IPS DF 6.9 (cell line): ENCODE measurements around the gene NRIP2.

Experiments used
- DNase-seq: peaks from one replicate; pipeline ENCODE4 v3.0.0-alpha.2; 2013; ENCODE audit warnings: low read depth, low spot score
- H3K27ac ChIP-seq: one replicate; pipeline ENCODE4 v1.5.1; 2013; ENCODE audit warnings: low read length, control low read depth
- H3K27me3 ChIP-seq: 2 replicates; pipeline ENCODE4 v1.6.1; 2013; ENCODE audit warnings: mild to moderate bottlenecking, low read length; ENCODE audit not compliant: control insufficient read depth, insufficient read depth
- H3K36me3 ChIP-seq: 2 replicates; pipeline ENCODE4 v1.6.1; 2013; ENCODE audit warnings: low read length; ENCODE audit not compliant: control insufficient read depth, insufficient read depth
- H3K4me1 ChIP-seq: 2 replicates; pipeline ENCODE4 v1.6.1; 2013; ENCODE audit warnings: low read length; ENCODE audit not compliant: control insufficient read depth, insufficient read depth
- H3K4me3 ChIP-seq: 2 replicates; pipeline ENCODE4 v1.5.1; 2013; ENCODE audit warnings: mild to moderate bottlenecking, low read length
- H3K9me3 ChIP-seq: 2 replicates; pipeline ENCODE4 v1.6.1; 2013; ENCODE audit warnings: low read length, inconsistent platforms; ENCODE audit not compliant: control insufficient read depth, insufficient read depth
- WGBS: extraction: QIAGEN DNeasy Blood & Tissue Kit; methylation state at CpG from one replicate; pipeline ENCODE4 v1.1.7; 2013; ENCODE audit warnings: mixed read lengths, missing lambda C conversion rate; ENCODE audit not compliant: insufficient read length, insufficient coverage; 5-methylcytosine and 5-hydroxymethylcytosine counted together

Gene NRIP2

GRCh38 chr12:2844786-2845185, 10.0 kb upstream of the NRIP2 start:
- no CpG with 5 or more reads among the region's 9 CpGs for WGBS
- no peaks in the 10 kb centered on the region for H3K36me3 ChIP-seq
- no peaks in the 10 kb centered on the region for H3K27me3 ChIP-seq
- no peaks in the 10 kb centered on the region for H3K4me1 ChIP-seq
- no peak for DNase-seq
- no peak overlapping the region for H3K4me3 ChIP-seq
- H3K9me3 ChIP-seq, result no peaks in the 10 kb centered on the region
- H3K27ac ChIP-seq, result no peak overlapping the region

DNA sequence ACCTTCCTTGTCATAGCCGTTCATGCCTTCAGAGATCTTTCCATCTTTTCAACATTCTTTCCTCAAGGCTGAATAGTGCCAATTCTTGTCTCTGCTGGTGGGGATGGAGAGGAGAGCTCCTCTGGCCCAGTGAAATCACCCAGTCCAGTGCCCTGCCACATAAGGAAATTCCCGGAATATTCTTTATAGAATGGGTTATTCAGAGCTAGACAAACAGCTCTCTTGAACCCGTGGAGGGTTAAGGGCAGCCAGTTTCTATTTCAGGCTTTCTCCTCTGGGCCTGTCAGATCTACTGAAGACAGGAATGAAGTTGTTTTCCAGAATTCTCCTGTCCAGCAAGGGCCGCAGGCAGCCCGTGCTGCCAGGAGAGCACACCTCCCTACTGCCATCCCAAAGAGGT, 8.1 kb upstream of the NRIP2 start:
- DNase-seq, result no peak
- H3K27me3 ChIP-seq, result no peaks in the 10 kb centered on the region
- H3K36me3 ChIP-seq, result no peaks in the 10 kb centered on the region
- no CpG with 5 or more reads among the region's 5 CpGs for WGBS
- H3K27ac ChIP-seq, result no peak overlapping the region
- H3K4me1 ChIP-seq, result no peaks in the 10 kb centered on the region
- no peak overlapping the region for H3K4me3 ChIP-seq
- no peaks in the 10 kb centered on the region for H3K9me3 ChIP-seq

DNA sequence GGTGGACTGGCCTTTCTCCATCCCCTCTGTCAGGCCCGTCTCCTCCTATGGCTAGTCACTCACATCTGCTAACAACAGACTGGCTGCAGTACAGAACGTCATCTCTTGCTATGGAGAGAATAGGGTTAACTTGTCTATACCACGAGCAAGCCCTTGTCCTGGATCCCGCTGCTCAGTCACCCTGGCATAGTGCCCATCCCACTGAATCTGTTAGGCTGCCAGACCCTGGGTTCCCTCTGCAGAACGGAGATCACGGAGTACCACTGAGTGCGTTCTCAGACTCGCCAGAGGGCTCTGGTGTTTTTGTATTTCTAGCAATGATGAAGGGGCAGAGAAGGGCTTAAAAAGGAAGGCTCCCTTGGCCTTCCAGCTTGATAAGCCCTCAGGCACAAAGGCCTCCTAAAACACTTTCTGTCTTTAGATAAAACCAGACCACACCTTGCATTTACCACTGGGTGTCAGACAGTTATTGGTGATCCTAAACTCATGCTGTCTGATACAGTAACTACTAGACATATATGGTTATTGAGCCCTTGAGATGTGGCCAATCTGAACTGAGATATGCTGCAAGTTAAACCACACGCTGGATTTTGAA, 6.3 kb upstream of the NRIP2 start:
- Histone ChIP-seq H3K27me3 (no peaks in the 10 kb centered on the region), H3K36me3 (no peaks in the 10 kb centered on the region), H3K4me1 (no peaks in the 10 kb centered on the region), H3K27ac (no peak overlapping the region), H3K9me3 (no peaks in the 10 kb centered on the region), H3K4me3 (no peak overlapping the region)
- no peak for DNase-seq
- no CpG with 5 or more reads among the region's 9 CpGs for WGBS

GRCh38 chr12:2836574-2836973, 1.7 kb upstream of the NRIP2 start:
- WGBS, result no CpG with 5 or more reads among the region's 8 CpGs
- no peaks in the 10 kb centered on the region for H3K9me3 ChIP-seq

DNA sequence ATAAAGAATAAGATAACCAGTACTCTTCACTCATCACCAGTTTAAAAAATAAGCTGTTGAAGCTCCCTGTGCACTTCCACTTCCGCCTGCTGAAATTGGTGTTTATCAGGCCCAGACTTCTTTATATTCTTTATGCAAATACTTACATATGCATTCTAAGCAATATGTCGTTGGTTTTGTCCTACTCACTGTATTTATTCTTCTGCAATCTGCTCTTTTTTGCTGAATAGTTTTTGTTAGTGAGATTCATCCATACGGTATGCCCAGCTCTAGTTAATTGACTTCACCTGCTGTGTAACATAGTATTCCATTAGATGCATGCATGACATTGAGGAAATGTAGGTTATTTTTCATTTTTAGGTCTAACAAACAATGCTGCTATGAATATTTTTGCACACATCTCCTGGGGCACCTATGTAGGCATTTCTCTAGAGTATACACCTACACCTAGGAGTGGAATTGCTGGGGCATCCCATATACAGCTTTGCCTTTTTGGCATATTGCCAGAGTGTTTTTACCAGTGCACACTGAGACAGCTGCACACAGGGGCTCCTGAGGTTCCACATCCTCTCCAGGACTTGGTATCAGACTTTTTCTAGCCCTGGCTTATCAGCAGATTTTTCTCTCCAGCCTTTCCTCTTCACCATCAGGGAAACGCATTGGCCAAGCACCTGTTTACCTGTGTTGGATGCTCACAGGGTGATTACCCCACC, 1.0 kb upstream of the NRIP2 start:
- Histone ChIP-seq H3K4me3 (no peak overlapping the region), H3K4me1 (peaks cover 6% of the 10 kb centered on the region; the same call in 1 of the 2 replicates), H3K9me3 (no peaks in the 10 kb centered on the region), H3K27me3 (no peaks in the 10 kb centered on the region), H3K27ac (no peak overlapping the region), H3K36me3 (no peaks in the 10 kb centered on the region)
- WGBS, result no CpG with 5 or more reads among the region's 4 CpGs
- no peak for DNase-seq

More at GRCh38 chr12:2836574-2836973, 1.7 kb upstream of the NRIP2 start:
- no peak for DNase-seq
- Histone ChIP-seq H3K27me3 (no peaks in the 10 kb centered on the region), H3K27ac (no peak overlapping the region), H3K36me3 (no peaks in the 10 kb centered on the region), H3K4me3 (no peak overlapping the region), H3K4me1 (peaks cover 6% of the 10 kb centered on the region; the same call in 1 of the 2 replicates)

- no peaks in the 10 kb centered on the region for H3K27me3 ChIP-seq
- H3K36me3 ChIP-seq, result no peaks in the 10 kb centered on the region
- no peak overlapping the region for H3K4me3 ChIP-seq
- no CpG with 5 or more reads among the region's 9 CpGs for WGBS
- peaks cover 6% of the 10 kb centered on the region; the same call in 1 of the 2 replicates for H3K4me1 ChIP-seq
- H3K9me3 ChIP-seq, result no peaks in the 10 kb centered on the region
- no peak for DNase-seq
- H3K27ac ChIP-seq, result no peak overlapping the region
These were observed 1.0 kb downstream of the NRIP2 start for GRCh38 chr12:2833810-2834209.

GRCh38 chr12:2833327-2833726, 1.5 kb downstream of the NRIP2 start:
- no CpG with 5 or more reads among the region's 5 CpGs for WGBS
- Histone ChIP-seq H3K9me3 (no peaks in the 10 kb centered on the region), H3K4me1 (peaks cover 6% of the 10 kb centered on the region; the same call in 1 of the 2 replicates), H3K27ac (no peak overlapping the region), H3K36me3 (no peaks in the 10 kb centered on the region), H3K4me3 (no peak overlapping the region), H3K27me3 (no peaks in the 10 kb centered on the region)
- no peak for DNase-seq

DNA sequence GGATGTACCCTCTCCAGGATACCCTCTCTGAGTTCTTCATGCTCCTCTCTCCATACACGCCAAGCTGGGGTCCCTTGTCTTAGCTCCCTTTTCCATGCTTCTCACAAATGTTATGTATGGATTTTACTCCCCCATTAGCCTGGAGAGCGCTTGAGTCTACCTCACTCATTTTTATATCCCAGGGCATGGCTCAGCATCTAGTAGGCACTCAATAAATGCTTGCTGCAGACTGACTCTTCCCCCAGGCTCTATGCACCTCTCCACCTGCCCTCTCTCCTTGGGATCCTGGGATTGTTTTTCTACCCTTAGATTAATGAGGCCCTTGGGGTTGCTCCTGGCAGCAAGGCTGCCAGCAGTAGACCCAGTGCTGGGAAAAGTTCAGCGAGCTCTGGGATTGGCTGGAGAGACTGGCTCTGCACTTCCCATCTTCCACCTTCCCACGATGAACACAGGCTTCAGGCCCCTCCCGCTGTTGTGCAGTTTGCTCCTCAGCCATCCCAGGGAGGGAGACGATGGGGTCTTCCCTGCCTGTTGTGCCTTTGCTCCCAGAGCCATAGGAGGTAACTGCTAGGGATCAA, 2.2 kb downstream of the NRIP2 start:
- H3K27ac ChIP-seq, result no peak overlapping the region
- DNase-seq, result no peak
- H3K27me3 ChIP-seq, result no peaks in the 10 kb centered on the region
- H3K9me3 ChIP-seq, result no peaks in the 10 kb centered on the region
- no peak overlapping the region for H3K4me3 ChIP-seq
- H3K4me1 ChIP-seq, result peaks cover 6% of the 10 kb centered on the region; the same call in 1 of the 2 replicates
- WGBS, result no CpG with 5 or more reads among the region's 6 CpGs
- peaks cover 2% of the 10 kb centered on the region; the same call in 1 of the 2 replicates for H3K36me3 ChIP-seq

- WGBS, result no CpG with 5 or more reads among the region's 6 CpGs
- no peak for DNase-seq
- peaks cover 11% of the 10 kb centered on the region; the same call in 1 of the 2 replicates for H3K36me3 ChIP-seq
- H3K27me3 ChIP-seq, result no peaks in the 10 kb centered on the region
- H3K9me3 ChIP-seq, result no peaks in the 10 kb centered on the region
- no peak overlapping the region for H3K4me3 ChIP-seq
- no peak overlapping the region for H3K27ac ChIP-seq
- H3K4me1 ChIP-seq, result no peaks in the 10 kb centered on the region
These were observed 5.6 kb downstream of the NRIP2 start for GRCh38 chr12:2829275-2829674.

GRCh38 chr12:2826721-2827515, 7.9 kb downstream of the NRIP2 start:
- Histone ChIP-seq H3K27me3 (no peaks in the 10 kb centered on the region), H3K4me3 (no peak overlapping the region), H3K9me3 (no peaks in the 10 kb centered on the region), H3K27ac (no peak overlapping the region), H3K4me1 (no peaks in the 10 kb centered on the region), H3K36me3 (peaks cover 21% of the 10 kb centered on the region)
- no peak for DNase-seq
- no CpG with 5 or more reads among the region's 14 CpGs for WGBS
